Fibroblast of lung (primary cell): ENCODE results near the gene ELAVL1. TPM values are rescaled to one million over a fixed set of nuclear protein-coding genes. Genes with fewer than 3 reads are reported as not detected.
A peak's percentile ranks its signal among the peaks of the same experiment; 100 is the strongest.

Source experiments
- DNase-seq, 2 donors: peaks; one replicate each; pipeline versions ENCODE4 v3.0.0 to v3.0.0-alpha.2; 2010; ENCODE audit warnings: low read depth in 2 of 2
- H2AFZ ChIP-seq: 2 replicates; pipeline ENCODE4 v1.5.1; 2012; ENCODE audit warnings: low read length, control low read depth, inconsistent platforms
- H3K27ac ChIP-seq: 2 replicates; pipeline ENCODE4 v1.5.1; 2011; ENCODE audit warnings: low read length, control low read depth; ENCODE audit not compliant: insufficient read depth
- H3K27me3 ChIP-seq: 2 replicates; pipeline ENCODE4 v1.5.1; 2011; ENCODE audit warnings: mild to moderate bottlenecking, low read length; ENCODE audit not compliant: control insufficient read depth, insufficient read depth
- H3K36me3 ChIP-seq: 2 replicates; pipeline ENCODE4 v1.5.1; 2011; ENCODE audit warnings: low read length; ENCODE audit not compliant: control insufficient read depth, insufficient read depth
- H3K4me1 ChIP-seq: 2 replicates; pipeline ENCODE4 v1.5.1; 2011; ENCODE audit warnings: low read length; ENCODE audit not compliant: control insufficient read depth, insufficient read depth; ENCODE audit errors: extremely low read depth
- H3K4me2 ChIP-seq: 2 replicates; pipeline ENCODE4 v1.5.1; 2011; ENCODE audit warnings: low read length, control low read depth; ENCODE audit not compliant: insufficient read depth; ENCODE audit errors: extremely low read depth
- H3K4me3 ChIP-seq, 4 experiments: fragments of 200-600 bp in 1 of 4; sonication (generic) in 1 of 4; replicated peaks in 1 of 4; 2 replicates each; pipeline ENCODE4 v1.5.1; 2011 to 2016; ENCODE audit warnings: low read length in 4 of 4, low read depth in 3 of 4, mild to moderate bottlenecking in 3 of 4, control low read depth in 2 of 4, inconsistent platforms in 1 of 4, mixed read lengths in 1 of 4; ENCODE audit not compliant: insufficient read depth in 1 of 4; ENCODE audit errors: control extremely low read depth in 1 of 4
- H3K79me2 ChIP-seq: 2 replicates; pipeline ENCODE4 v1.5.1; 2012; ENCODE audit warnings: mild to moderate bottlenecking, low read length, inconsistent platforms; ENCODE audit not compliant: control insufficient read depth, insufficient read depth
- H3K9ac ChIP-seq: 2 replicates; pipeline ENCODE4 v1.5.1; 2011; ENCODE audit warnings: mild to moderate bottlenecking, low read length, control low read depth; ENCODE audit not compliant: insufficient read depth
- H3K9me3 ChIP-seq: 2 replicates; pipeline ENCODE4 v1.5.1; 2012; ENCODE audit warnings: low read depth, low read length; ENCODE audit not compliant: control insufficient read depth, insufficient read depth
- H4K20me1 ChIP-seq: 2 replicates; pipeline ENCODE4 v1.5.1; 2011; ENCODE audit warnings: low read length; ENCODE audit not compliant: control insufficient read depth, insufficient read depth; ENCODE audit errors: extremely low read depth
- CTCF ChIP-seq, 2 donors: IDR thresholded peaks in 1 of 2; conservative IDR thresholded peaks in 1 of 2; 1 replicate in 1 of 2; 2 replicates in 1 of 2; pipeline ENCODE4 v1.5.1; 2011 to 2012; ENCODE audit warnings: low read length in 2 of 2, control low read depth in 1 of 2, inconsistent platforms in 1 of 2, low read depth in 1 of 2, mild to moderate bottlenecking in 1 of 2
- EZH2 ChIP-seq: IDR thresholded peaks from 2 replicates; pipeline ENCODE4 v1.5.1; 2012; ENCODE audit warnings: low read length, control low read depth, mild to moderate bottlenecking; ENCODE audit errors: missing control alignments
- polyA plus RNA-seq, 2 donors: library from polyadenylated mRNA; depleted of rRNA in 1 of 2; stranded (reverse) in 1 of 2; unstranded in 1 of 2; fragments of >200 nt; gene quantifications; 2 replicates each; pipeline ENCODE4 v1.2.1, GENCODE V29; 2011 to 2012; ENCODE audit warnings: missing spikeins in 1 of 2
- total RNA-seq: library from RNA; depleted of rRNA; stranded (reverse); fragments of >200 nt; gene quantifications from 2 replicates; pipeline ENCODE4 v1.2.1, GENCODE V29; 2014

The ELAVL1 gene
- total and polyA plus RNA-seq, 2 donors (not counting 1 experiment from before 2014, with no cell fraction given) = 15.2 to 61.6 TPM

DNA sequence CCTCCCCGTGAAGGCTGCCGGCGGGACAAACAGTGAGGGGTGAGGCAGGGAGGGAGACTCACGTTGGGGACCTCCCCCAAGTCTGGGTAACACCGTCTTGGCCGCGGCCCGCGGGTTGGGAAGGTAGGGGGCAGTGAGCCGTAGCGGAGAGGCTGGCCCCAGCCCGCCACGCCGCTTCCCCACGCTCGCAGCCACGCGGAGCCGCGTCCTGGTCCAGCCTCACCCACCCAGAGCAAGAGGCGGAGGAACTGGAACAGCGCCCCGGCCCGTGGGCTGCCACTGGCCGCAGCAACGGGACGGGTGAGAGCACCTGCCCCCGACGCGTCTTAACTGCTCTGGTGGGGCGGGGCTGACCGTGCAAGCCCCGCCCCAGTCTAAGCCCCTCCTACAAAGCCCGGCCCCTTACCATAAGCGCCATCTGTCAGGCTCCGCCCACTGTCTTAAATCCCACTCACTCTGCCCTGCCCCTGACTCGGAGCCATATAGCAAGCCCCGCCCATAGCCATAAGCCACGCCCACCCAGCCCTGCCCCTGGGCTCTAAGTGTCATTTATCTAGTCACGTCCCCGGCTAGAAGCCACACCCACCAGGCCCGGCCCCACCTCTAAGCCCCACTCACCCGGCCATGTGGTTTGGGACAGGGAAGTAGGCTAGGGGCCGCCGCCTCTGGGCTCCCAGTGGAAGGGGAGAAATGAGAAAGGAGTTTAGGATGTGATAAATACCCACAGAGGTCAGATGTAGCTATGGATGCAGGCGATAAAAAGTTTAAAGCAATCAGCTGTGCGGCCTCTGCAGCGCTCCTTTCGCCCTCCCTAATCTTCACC lies 45.0 kb upstream of the ELAVL1 start:
- H3K4me3 ChIP-seq = no peak overlapping the region
- peak; percentile 47 to 73 for DNase-seq
- no peaks in the 10 kb centered on the region for H3K79me2 ChIP-seq
- TF ChIP-seq EZH2 (no peak), CTCF (conservative IDR thresholded peaks at IDR 0.05 in 1 of 2, IDR thresholded peaks at IDR 0.05 in 1 of 2; ENCODE audit: low read depth in 1 of 2, low read length in 2 of 2) (no peak)
- H3K4me2 ChIP-seq = no peak overlapping the region
- no peaks in the 10 kb centered on the region for H3K27me3 ChIP-seq
- no peak overlapping the region for H2AFZ ChIP-seq
- H3K9me3 ChIP-seq = no peaks in the 10 kb centered on the region
- H3K36me3 ChIP-seq = no peaks in the 10 kb centered on the region
- H4K20me1 ChIP-seq = no peaks in the 10 kb centered on the region
- no peaks in the 10 kb centered on the region for H3K4me1 ChIP-seq
- H3K9ac ChIP-seq = no peak overlapping the region
- no peak overlapping the region for H3K27ac ChIP-seq

- Histone ChIP-seq H3K9ac (no peak overlapping the region), H2AFZ (no peak overlapping the region), H3K36me3 (no peaks in the 10 kb centered on the region), H3K79me2 (no peaks in the 10 kb centered on the region), H3K27ac (no peak overlapping the region), H4K20me1 (no peaks in the 10 kb centered on the region), H3K27me3 (no peaks in the 10 kb centered on the region), H3K4me3 (no peak overlapping the region), H3K4me1 (no peaks in the 10 kb centered on the region), H3K9me3 (no peaks in the 10 kb centered on the region), H3K4me2 (no peak overlapping the region)
- DNase-seq = no peak
- no peak for TF ChIP-seq CTCF (conservative IDR thresholded peaks at IDR 0.05 in 1 of 2, IDR thresholded peaks at IDR 0.05 in 1 of 2; ENCODE audit: low read depth in 1 of 2, low read length in 2 of 2)
- no peak for TF ChIP-seq EZH2
Measured at GRCh38 chr19:8046569-8047165, 41.2 kb upstream of the ELAVL1 start.

DNA sequence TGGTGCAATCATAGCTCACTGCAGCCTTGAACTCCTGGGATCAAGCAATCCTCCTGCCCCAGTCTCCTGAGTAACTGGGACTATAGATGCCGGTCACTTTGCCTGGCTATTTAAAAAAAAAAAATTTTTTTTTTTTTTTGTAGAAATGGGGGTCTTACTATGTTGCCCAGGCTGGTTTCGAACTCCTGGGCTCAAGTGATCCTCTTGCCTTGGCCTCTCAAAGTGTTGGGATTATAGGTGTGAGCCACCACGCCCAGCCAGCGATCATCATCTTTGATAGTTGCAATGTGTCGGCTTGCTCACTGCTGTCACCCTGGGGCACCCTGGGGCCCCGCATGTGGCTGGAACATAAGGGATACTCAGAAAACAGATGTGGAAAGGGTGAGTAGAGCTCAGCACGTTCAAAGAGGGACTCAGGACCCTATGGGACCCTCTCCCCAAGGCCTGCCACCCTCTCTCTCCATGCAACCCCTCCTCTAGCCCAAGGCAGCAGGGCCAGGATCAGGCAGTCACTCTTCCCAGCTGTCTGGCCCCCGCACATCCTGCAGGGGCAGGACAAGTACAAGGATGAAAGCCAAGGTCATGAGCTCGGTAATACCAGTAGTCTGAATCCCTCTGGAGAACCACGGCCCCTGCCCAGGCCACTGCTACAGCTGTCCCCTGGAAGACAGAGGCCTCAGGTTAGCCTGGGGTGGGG lies 40.6 kb upstream of the ELAVL1 start:
- Histone ChIP-seq H2AFZ (no peak overlapping the region), H3K9ac (no peak overlapping the region), H3K79me2 (no peaks in the 10 kb centered on the region), H3K36me3 (no peaks in the 10 kb centered on the region), H3K27me3 (no peaks in the 10 kb centered on the region), H3K4me1 (no peaks in the 10 kb centered on the region), H3K4me2 (no peak overlapping the region), H3K27ac (no peak overlapping the region), H3K4me3 (no peak overlapping the region), H3K9me3 (no peaks in the 10 kb centered on the region), H4K20me1 (no peaks in the 10 kb centered on the region)
- no peak for TF ChIP-seq EZH2
- no peak for TF ChIP-seq CTCF (conservative IDR thresholded peaks at IDR 0.05 in 1 of 2, IDR thresholded peaks at IDR 0.05 in 1 of 2; ENCODE audit: low read depth in 1 of 2, low read length in 2 of 2)
- no peak for DNase-seq
